Ovary (tissue), 9 donors: Measurements from ENCODE around the gene TRAPPC3. TPM values are rescaled to one million over a fixed set of nuclear protein-coding genes. Genes with fewer than 3 reads are reported as not detected.

Source experiments
- DNase-seq, 5 donors: peaks; one replicate each; pipeline ENCODE4 v3.0.0-alpha.2; 2019 to 2020
- H3K27ac ChIP-seq, 2 donors: fragments of 200-600 bp; one replicate each; pipeline versions ENCODE4 v1.5.1 to v1.8.0; 2019 to 2022
- H3K27me3 ChIP-seq: fragments of 200-600 bp; one replicate; pipeline ENCODE4 v1.8.0; 2022
- H3K36me3 ChIP-seq: fragments of 200-600 bp; sonication (generic); one replicate; pipeline ENCODE4 v1.5.1; 2019
- H3K4me1 ChIP-seq: one replicate; pipeline ENCODE4 v1.8.1; 2013; ENCODE audit warnings: mild to moderate bottlenecking, moderate library complexity; ENCODE audit not compliant: insufficient read depth
- H3K4me3 ChIP-seq: fragments of 200-600 bp; sonication (generic); one replicate; pipeline ENCODE4 v1.5.1; 2017
- H3K9me3 ChIP-seq, 2 donors: fragments of 200-600 bp in 1 of 2; sonication (generic) in 1 of 2; one replicate each; pipeline versions ENCODE4 v1.5.1 to v1.8.1; 2013 to 2019; ENCODE audit warnings: mild to moderate bottlenecking in 1 of 2, moderate library complexity in 1 of 2
- EP300 ChIP-seq: sonication (generic); formaldehyde crosslinking; IDR thresholded peaks from one replicate; pipeline ENCODE4 v1.6.1; 2017; ENCODE audit warnings: antibody characterized with exemption
- POLR2A ChIP-seq: fragments of 450-650 bp; IDR thresholded peaks from one replicate; pipeline ENCODE4 v1.6.1; 2017; ENCODE audit warnings: antibody characterized with exemption, mild to moderate bottlenecking, moderate library complexity
- WGBS, 3 donors: extraction: QIAGEN DNeasy Blood & Tissue Kit in 1 of 3; methylation state at CpG; one replicate each; pipeline versions ENCODE4 v1.1.5 to v1.1.7; 2013 to 2017; 5-methylcytosine and 5-hydroxymethylcytosine counted together
- intact Hi-C, 4 donors: fragments of 100-400 bp; cut with DNase I; formaldehyde crosslinking; loops; one replicate each; pipeline versions ENCODE4 v1.11.0 to v1.15.1; 2022 to 2023
- polyA plus RNA-seq, 2 donors: library from polyadenylated mRNA; stranded (reverse); fragments of 200-250 nt in 1 of 2; fragments of 350-450 nt in 1 of 2; fragmentation: Illumina TruSeq in 1 of 2; extraction: RNeasy Lipid Tissue Mini Kit (QIAGEN cat#74804) in 1 of 2; gene quantifications; one replicate each; pipeline ENCODE4 v1.2.3, GENCODE V29; 2013 to 2014
- total RNA-seq, 7 donors: library from RNA; depleted of rRNA in 2 of 7; stranded (reverse); fragments of >200 nt in 2 of 7; fragmentation: NEBNext Ultra II Directional in 3 of 7; extraction: Animal tissue kit (Norgen Biotek cat#: 25700) in 3 of 7; gene quantifications; one replicate each; pipeline versions ENCODE4 v1.1.0 to v1.2.4, GENCODE V29; 2016 to 2023
- TF ChIP-seq, protein P1 (sequence below), 3 donors: fragments of 450-650 bp in 2 of 3; fragments of 200-600 bp in 1 of 3; IDR thresholded peaks; one replicate each; pipeline versions ENCODE4 v1.5.1 to v1.8.0; 2016 to 2022; ENCODE audit warnings: antibody characterized with exemption in 3 of 3, mild to moderate bottlenecking in 1 of 3
- donor health status: DM: no; HTN: no; CAD: no; lungs with moderate emphysema.
- donor health status: DM: no; HTN: no; CAD: no.
- donor health status: Bipolar disorder and iron deficiency.
- donor health status: DM: yes; HTN: yes; CAD: no.
- donor health status: DM: no; HTN: no; CAD: no.
- donor health status: DM: yes; HTN: yes; CAD: no.

TRAPPC3 gene
- total and polyA plus RNA-seq, 9 donors = 42.3 to 94.6 (median 45.2) TPM

DNA sequence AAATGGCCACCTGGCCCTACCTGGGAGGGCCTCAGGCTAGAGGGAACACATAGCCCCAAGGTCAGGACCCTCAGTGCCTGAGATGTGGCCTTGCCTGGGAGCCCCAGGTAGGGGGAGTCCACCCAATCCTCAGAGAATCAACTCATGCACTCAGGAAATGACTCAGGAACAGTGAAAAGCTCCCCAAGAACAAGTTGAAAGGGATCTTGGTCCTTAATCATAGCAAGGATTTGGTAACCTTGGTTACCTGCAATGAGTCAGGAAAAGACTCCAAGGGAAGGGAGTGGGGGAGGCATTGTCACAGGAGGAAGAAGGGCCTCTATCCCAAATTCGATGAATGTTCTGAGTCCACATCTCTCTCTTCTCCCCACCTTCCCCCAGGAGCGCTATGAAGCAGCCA, 23.7 kb upstream of the TRAPPC3 start:
- Histone ChIP-seq H3K27ac (no peak overlapping the region), H3K9me3 (no peaks in the 10 kb centered on the region), H3K36me3 (no peaks in the 10 kb centered on the region), H3K27me3 (no peaks in the 10 kb centered on the region), H3K4me3 (no peak overlapping the region), H3K4me1 (no peaks in the 10 kb centered on the region)
- DNase-seq = no peak
- TF ChIP-seq, protein P1, sequence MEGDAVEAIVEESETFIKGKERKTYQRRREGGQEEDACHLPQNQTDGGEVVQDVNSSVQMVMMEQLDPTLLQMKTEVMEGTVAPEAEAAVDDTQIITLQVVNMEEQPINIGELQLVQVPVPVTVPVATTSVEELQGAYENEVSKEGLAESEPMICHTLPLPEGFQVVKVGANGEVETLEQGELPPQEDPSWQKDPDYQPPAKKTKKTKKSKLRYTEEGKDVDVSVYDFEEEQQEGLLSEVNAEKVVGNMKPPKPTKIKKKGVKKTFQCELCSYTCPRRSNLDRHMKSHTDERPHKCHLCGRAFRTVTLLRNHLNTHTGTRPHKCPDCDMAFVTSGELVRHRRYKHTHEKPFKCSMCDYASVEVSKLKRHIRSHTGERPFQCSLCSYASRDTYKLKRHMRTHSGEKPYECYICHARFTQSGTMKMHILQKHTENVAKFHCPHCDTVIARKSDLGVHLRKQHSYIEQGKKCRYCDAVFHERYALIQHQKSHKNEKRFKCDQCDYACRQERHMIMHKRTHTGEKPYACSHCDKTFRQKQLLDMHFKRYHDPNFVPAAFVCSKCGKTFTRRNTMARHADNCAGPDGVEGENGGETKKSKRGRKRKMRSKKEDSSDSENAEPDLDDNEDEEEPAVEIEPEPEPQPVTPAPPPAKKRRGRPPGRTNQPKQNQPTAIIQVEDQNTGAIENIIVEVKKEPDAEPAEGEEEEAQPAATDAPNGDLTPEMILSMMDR (IDR thresholded peaks at IDR 0.05) = no peak
- TF ChIP-seq POLR2A = no peak
- TF ChIP-seq EP300 = no peak
- intact Hi-C loops = no loop called here
- 66 to 88% (median 78%) methylated on average over 2 of the region's 2 CpGs for whole genome bisulfite sequencing, 3 donors

DNA sequence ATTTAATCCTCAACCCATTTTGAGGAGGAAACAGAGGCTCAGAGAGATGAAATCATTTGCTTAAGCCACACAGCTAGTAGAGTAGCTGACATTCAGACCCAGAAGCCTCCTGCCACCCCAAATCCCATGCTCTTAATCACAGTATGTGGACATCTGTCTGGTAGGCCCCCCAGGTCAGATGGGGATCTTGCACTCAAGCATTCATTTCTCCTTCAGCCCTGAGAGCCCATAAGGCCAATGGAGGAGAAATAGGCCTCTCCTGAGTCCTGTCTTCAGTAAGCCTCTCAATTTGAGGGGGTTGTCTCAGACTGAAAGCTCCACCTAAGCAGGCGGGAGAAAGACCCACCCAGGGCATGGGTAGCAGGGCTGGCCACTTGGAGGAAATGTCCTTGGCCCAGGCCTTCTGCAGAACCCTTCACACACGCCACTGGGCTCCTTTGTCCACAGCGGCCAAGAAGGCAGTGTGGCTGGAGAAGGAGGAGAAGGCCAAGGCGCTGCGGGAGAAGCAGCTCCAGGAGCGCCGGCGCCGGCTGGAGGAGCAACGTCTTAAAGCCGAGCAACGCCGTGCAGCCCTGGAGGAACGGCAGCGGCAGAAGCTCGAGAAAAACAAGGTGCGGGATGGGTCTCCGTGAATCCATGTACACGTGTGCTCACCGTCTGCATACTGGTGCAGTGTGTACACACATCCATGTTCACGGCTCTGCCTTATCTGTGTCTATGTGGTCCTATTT, 22.9 kb upstream of the TRAPPC3 start:
- H3K27ac ChIP-seq = no peak overlapping the region
- no peak for TF ChIP-seq EP300
- TF ChIP-seq, protein P1 (IDR thresholded peaks at IDR 0.05) = no peak
- no peak for TF ChIP-seq POLR2A
- H3K36me3 ChIP-seq = no peaks in the 10 kb centered on the region
- peaks cover 2% of the 10 kb centered on the region for H3K4me1 ChIP-seq
- no peaks in the 10 kb centered on the region for H3K27me3 ChIP-seq
- 90 to 92% (median 92%) methylated on average over 21 of the region's 21 CpGs for WGBS, 3 donors
- H3K4me3 ChIP-seq = no peak overlapping the region
- H3K9me3 ChIP-seq = no peaks in the 10 kb centered on the region
- DNase-seq = no peak
- intact Hi-C loops = no loop called here

DNA sequence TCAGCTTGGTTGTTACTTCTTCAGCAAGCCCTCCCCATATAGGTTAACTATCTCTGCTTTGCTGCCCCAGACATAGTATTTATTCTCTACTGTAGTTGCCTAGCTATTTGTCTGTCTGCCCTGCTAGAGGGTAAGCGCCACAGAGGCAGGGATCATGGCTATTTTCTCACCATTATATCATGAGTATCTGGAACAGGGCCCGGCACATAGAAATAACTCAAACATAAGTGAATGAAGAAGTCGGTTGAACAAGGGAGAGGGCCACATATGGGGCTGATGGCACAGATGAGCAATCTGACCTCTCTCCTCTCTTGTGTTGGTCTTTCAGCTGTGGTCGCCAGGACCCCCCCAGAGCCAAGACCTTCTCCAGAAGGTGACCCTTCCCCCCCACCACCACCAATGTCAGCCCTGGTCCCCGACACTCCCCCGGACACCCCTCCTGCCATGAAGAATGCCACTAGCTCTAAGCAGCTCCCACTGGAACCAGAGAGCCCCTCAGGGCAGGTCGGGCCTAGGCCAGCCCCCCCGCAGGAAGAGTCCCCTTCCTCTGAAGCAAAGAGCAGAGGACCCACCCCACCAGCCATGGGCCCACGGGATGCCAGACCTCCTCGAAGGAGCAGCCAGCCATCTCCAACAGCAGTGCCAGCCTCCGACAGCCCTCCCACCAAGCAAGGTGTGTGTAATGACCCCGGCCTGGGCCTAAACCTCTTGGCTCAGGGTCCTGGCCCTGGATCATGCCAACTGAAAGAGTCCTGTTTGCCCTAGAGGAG, 21.5 kb upstream of the TRAPPC3 start:
- Histone ChIP-seq H3K27me3 (no peaks in the 10 kb centered on the region), H3K9me3 (no peaks in the 10 kb centered on the region), H3K4me1 (peaks cover 7% of the 10 kb centered on the region), H3K36me3 (no peaks in the 10 kb centered on the region), H3K27ac (no peak overlapping the region), H3K4me3 (no peak overlapping the region)
- TF ChIP-seq, protein P1 (IDR thresholded peaks at IDR 0.05) = no peak
- no peak for DNase-seq
- 79 to 84% (median 82%) methylated on average over 12 of the region's 12 CpGs for WGBS, 3 donors
- intact Hi-C loops = no loop called here

DNA sequence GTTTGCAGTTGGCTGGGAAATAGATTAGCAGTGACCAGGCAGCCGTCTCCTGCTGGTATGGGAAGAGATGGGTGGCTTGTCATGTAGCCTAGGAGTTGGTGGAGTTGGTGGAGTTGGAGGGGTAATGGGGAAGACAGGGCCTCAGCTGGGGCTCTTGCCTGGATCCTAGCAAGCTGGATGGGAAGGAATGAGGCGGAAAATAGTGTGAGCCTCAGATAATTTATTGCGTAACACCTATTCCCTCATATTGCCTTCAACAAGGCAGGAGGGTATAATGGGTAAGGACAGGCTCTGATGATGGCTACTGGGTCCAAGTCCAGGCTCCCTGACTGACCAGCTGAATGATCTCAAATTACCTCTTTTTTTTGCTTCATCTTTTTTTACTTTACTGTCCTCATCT, 19.2 kb upstream of the TRAPPC3 start:
- no peak for TF ChIP-seq EP300
- no peak for TF ChIP-seq POLR2A
- TF ChIP-seq, protein P1 (IDR thresholded peaks at IDR 0.05) = no peak
- WGBS, 3 donors = 87 to 93% (median 88%) methylated on average over 3 of the region's 3 CpGs
- Histone ChIP-seq H3K27ac (no peak overlapping the region), H3K27me3 (no peaks in the 10 kb centered on the region), H3K9me3 (no peaks in the 10 kb centered on the region), H3K4me1 (peaks cover 7% of the 10 kb centered on the region), H3K36me3 (no peaks in the 10 kb centered on the region), H3K4me3 (no peak overlapping the region)
- DNase-seq = no peak
- intact Hi-C loops = no loop called here
